ACC112 (cell line): ENCODE data around the gene KCNJ3.

Source experiments
- H2AFZ ChIP-seq: fragments of 200-600 bp; sonication (generic); one replicate; pipeline ENCODE4 v1.6.0; 2017; ENCODE audit warnings: antibody characterized with exemption, low read length; ENCODE audit not compliant: unreplicated experiment
- H3K27ac ChIP-seq: fragments of 200-600 bp; sonication (generic); 2 replicates; pipeline ENCODE4 v1.5.1; 2014; ENCODE audit warnings: low read depth, mild to moderate bottlenecking, antibody characterized with exemption, low read length, moderate library complexity
- H3K27me3 ChIP-seq: fragments of 200-600 bp; sonication (generic); 2 replicates; pipeline ENCODE4 v1.6.1; 2014; ENCODE audit warnings: mild to moderate bottlenecking, antibody characterized with exemption, low read length, moderate library complexity, mixed read lengths; ENCODE audit not compliant: insufficient read depth
- H3K36me3 ChIP-seq: fragments of 200-600 bp; sonication (generic); 2 replicates; pipeline ENCODE4 v1.6.1; 2016; ENCODE audit warnings: mild to moderate bottlenecking, antibody characterized with exemption, low read length, moderate library complexity, mixed read lengths; ENCODE audit not compliant: insufficient read depth
- H3K4me1 ChIP-seq: fragments of 200-600 bp; sonication (generic); one replicate; pipeline ENCODE4 v1.6.1; 2016; ENCODE audit warnings: low read length, mixed read lengths; ENCODE audit not compliant: insufficient read depth, unreplicated experiment, control insufficient read depth
- H3K4me3 ChIP-seq: fragments of 200-600 bp; sonication (generic); 2 replicates; pipeline ENCODE4 v1.5.1; 2014; ENCODE audit warnings: mild to moderate bottlenecking, low read depth, low read length
- H3K79me2 ChIP-seq: fragments of 200-600 bp; sonication (generic); one replicate; pipeline ENCODE4 v1.6.0; 2016; ENCODE audit warnings: low read length; ENCODE audit not compliant: control insufficient read depth, unreplicated experiment, insufficient read depth

KCNJ3 gene

GRCh38 chr2:154771664-154772284 lies 73.3 kb downstream of the KCNJ3 start:
- H3K27ac ChIP-seq = no peak overlapping the region
- no peaks in the 10 kb centered on the region for H3K36me3 ChIP-seq
- H3K4me3 ChIP-seq = no peak overlapping the region
- no peaks in the 10 kb centered on the region for H3K4me1 ChIP-seq
- no peaks in the 10 kb centered on the region for H3K79me2 ChIP-seq
- H2AFZ ChIP-seq = no peak overlapping the region
- no peaks in the 10 kb centered on the region for H3K27me3 ChIP-seq

GRCh38 chr2:154776825-154777224 lies 78.3 kb downstream of the KCNJ3 start:
- Histone ChIP-seq H3K36me3 (no peaks in the 10 kb centered on the region), H3K27ac (no peak overlapping the region), H3K79me2 (no peaks in the 10 kb centered on the region), H3K27me3 (no peaks in the 10 kb centered on the region), H2AFZ (no peak overlapping the region), H3K4me3 (no peak overlapping the region), H3K4me1 (no peaks in the 10 kb centered on the region)

- no peak overlapping the region for H3K27ac ChIP-seq
- no peak overlapping the region for H3K4me3 ChIP-seq
- H3K27me3 ChIP-seq = no peaks in the 10 kb centered on the region
- H3K79me2 ChIP-seq = no peaks in the 10 kb centered on the region
- no peaks in the 10 kb centered on the region for H3K4me1 ChIP-seq
- H2AFZ ChIP-seq = no peak overlapping the region
- no peaks in the 10 kb centered on the region for H3K36me3 ChIP-seq
These were observed 95.9 kb downstream of the KCNJ3 start for GRCh38 chr2:154794406-154794805.

- H3K36me3 ChIP-seq = no peaks in the 10 kb centered on the region
- no peak overlapping the region for H3K4me3 ChIP-seq
- no peak overlapping the region for H2AFZ ChIP-seq
- no peak overlapping the region for H3K27ac ChIP-seq
- H3K4me1 ChIP-seq = no peaks in the 10 kb centered on the region
- H3K79me2 ChIP-seq = no peaks in the 10 kb centered on the region
- H3K27me3 ChIP-seq = no peaks in the 10 kb centered on the region
These were observed 97.2 kb downstream of the KCNJ3 start for GRCh38 chr2:154795651-154796050.

- Histone ChIP-seq H3K36me3 (no peaks in the 10 kb centered on the region), H3K4me3 (no peak overlapping the region), H3K4me1 (no peaks in the 10 kb centered on the region), H2AFZ (no peak overlapping the region), H3K79me2 (no peaks in the 10 kb centered on the region), H3K27me3 (no peaks in the 10 kb centered on the region), H3K27ac (no peak overlapping the region)
These were observed 106.0 kb downstream of the KCNJ3 start for GRCh38 chr2:154804451-154804850.

GRCh38 chr2:154813636-154814035 lies 115.1 kb downstream of the KCNJ3 start:
- Histone ChIP-seq H3K27me3 (no peaks in the 10 kb centered on the region), H3K27ac (no peak overlapping the region), H2AFZ (no peak overlapping the region), H3K4me3 (no peak overlapping the region), H3K79me2 (no peaks in the 10 kb centered on the region), H3K4me1 (no peaks in the 10 kb centered on the region), H3K36me3 (no peaks in the 10 kb centered on the region)

- no peak overlapping the region for H2AFZ ChIP-seq
- H3K4me3 ChIP-seq = no peak overlapping the region
- H3K27ac ChIP-seq = no peak overlapping the region
- no peaks in the 10 kb centered on the region for H3K79me2 ChIP-seq
- H3K36me3 ChIP-seq = no peaks in the 10 kb centered on the region
- no peaks in the 10 kb centered on the region for H3K27me3 ChIP-seq
- H3K4me1 ChIP-seq = no peaks in the 10 kb centered on the region
These were observed 116.4 kb downstream of the KCNJ3 start for GRCh38 chr2:154814856-154815255.

- Histone ChIP-seq H3K4me1 (no peaks in the 10 kb centered on the region), H3K36me3 (no peaks in the 10 kb centered on the region), H3K79me2 (no peaks in the 10 kb centered on the region), H3K27me3 (no peaks in the 10 kb centered on the region), H3K27ac (no peak overlapping the region), H3K4me3 (no peak overlapping the region), H2AFZ (no peak overlapping the region)
These were observed 126.9 kb downstream of the KCNJ3 start for GRCh38 chr2:154825358-154825757.

- H3K4me1 ChIP-seq = no peaks in the 10 kb centered on the region
- H2AFZ ChIP-seq = no peak overlapping the region
- no peaks in the 10 kb centered on the region for H3K79me2 ChIP-seq
- H3K4me3 ChIP-seq = peak overlapping the region; percentile 36; the same call in 1 of the 2 replicates
- no peak overlapping the region for H3K27ac ChIP-seq
- H3K27me3 ChIP-seq = no peaks in the 10 kb centered on the region
- H3K36me3 ChIP-seq = no peaks in the 10 kb centered on the region
These were observed 128.3 kb downstream of the KCNJ3 start for GRCh38 chr2:154826827-154827226.

- no peaks in the 10 kb centered on the region for H3K4me1 ChIP-seq
- no peak overlapping the region for H2AFZ ChIP-seq
- H3K36me3 ChIP-seq = no peaks in the 10 kb centered on the region
- H3K27me3 ChIP-seq = no peaks in the 10 kb centered on the region
- no peak overlapping the region for H3K4me3 ChIP-seq
- H3K27ac ChIP-seq = no peak overlapping the region
- H3K79me2 ChIP-seq = no peaks in the 10 kb centered on the region
These were observed 128.8 kb downstream of the KCNJ3 start for GRCh38 chr2:154827286-154827685.

GRCh38 chr2:154832711-154833110 lies 134.2 kb downstream of the KCNJ3 start:
- Histone ChIP-seq H3K27me3 (no peaks in the 10 kb centered on the region), H3K36me3 (no peaks in the 10 kb centered on the region), H3K27ac (no peak overlapping the region), H3K4me1 (no peaks in the 10 kb centered on the region), H2AFZ (no peak overlapping the region), H3K4me3 (no peak overlapping the region), H3K79me2 (no peaks in the 10 kb centered on the region)
